Measurements from ENCODE around the gene ACTL6B.
"Not testable (repeated sequence)": the region's sequence is repeated elsewhere in the genome, so short reads cannot be mapped to it uniquely, and the experiment has no call there.

Gene ACTL6B

DNA sequence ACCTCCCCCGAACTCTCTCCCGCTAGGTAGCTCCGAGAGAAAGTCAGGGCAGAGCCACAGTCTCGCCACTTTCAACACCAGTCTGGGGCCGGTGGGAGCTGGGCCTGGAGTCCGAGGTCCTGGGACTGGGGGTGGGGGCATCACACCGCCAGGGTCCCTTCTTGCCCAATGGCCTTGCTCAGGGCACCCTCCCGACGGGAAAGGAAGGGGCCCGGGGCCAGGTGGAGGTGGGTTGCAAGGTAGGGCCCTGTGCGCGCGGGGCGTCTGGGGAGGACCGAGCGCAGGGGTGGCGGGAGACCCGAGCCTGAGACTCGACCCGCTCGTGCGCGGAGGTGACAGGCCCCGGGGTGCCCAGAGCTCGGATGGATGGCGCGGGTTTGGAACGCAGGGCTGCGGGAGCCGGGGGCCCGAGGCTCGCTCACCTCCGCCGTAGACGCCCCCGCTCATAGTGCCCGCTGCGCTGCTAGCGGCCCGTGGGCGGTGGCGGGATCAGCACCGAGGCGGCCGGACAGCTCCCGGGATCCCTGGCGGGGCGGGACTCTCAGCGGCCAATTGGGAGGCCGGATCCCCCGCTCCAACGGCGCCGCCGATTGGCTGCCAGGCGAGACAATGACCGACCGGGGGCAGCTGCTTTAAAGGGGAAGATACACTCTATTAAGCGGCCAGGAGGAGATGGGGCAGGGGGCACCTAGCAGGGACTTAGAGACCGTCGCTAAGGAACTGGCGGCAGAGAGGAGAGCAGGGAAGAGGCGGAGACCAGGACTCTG lies at the start of gene ACTL6B:
ACTL6B (minus strand) TSS at position 541 of the 767 bp plus-strand sequence; CDS start at position 447, 94 bp downstream.
- peak in 1 of 4 experiments; percentile 49 for DNase-seq

DNA sequence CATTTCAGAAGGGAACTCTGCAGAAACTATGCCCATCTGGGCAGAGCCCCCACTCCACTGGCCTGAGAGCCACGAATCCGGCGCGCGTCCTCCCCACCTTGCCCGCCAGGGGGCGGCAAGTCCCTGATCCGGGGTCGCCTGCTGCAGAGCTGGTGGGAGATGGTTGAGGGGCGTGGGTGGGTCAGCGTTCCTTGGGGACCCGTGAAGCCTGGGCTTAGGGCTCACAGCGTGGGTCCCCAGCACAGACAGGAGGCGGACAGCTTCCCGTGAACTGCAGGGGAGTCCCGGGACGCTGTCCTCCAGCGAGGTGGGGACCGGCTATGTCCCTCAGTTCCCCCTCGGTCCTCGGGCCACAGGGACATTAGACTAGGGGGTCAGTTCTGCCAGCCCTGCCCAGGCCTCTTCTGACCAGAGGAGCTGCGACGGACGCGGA lies 49.1 kb upstream of the ACTL6B start:
- DNase-seq, result peak; percentile 58 to 76 (median 67)

- not testable (repeated sequence) for DNase-seq
Observed at GRCh38 chr7:100701089-100701488, 44.8 kb upstream of the ACTL6B start.

DNA sequence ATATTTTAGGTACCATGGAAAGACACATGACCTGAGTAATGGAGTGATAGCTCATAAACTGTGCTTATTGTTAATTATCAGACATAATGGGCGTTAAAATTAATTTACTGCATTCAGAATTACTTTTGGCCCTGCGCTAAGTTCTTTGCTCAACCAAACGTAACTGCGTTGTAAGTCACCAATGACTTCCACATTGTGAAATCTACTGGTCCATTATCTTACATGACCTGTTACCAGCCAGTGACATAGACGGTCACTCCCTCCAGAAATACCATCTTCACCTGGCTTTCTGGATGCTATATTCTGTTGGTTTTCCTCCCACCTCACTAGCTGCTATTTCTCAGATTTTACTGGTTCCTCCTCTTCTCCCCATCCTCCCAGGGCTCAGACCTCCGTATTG lies 42.8 kb upstream of the ACTL6B start:
- no peak for DNase-seq

DNA sequence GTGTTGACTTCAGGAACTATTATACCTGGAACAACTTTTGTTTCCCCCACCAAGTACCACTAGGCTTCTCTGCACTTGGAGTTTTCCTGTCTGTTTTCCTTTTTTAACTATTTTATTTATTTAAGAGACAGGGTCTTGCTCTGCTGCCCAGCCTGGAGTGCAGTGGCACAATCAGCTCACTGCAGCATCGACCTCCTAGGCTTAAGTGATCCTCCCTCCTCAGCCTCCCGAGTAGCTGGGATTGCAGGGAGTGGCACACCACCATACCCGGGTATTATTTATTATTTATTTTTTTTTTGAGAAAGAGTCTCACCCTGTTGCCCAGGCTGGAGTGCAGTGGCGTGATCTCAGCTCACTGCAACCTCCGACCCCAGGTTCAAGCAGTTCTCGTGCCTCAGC lies 39.9 kb upstream of the ACTL6B start:
- DNase-seq, result no peak

GRCh38 chr7:100694098-100694745 lies 38.0 kb upstream of the ACTL6B start, which contains the start of gene GIGYF1:
Gene GIGYF1 (minus strand): TSS chr7:100694250. CDS start chr7:100688238, 6,012 bp downstream.
- DNase-seq, result peak in 3 of 4 experiments; percentile 39 to 68 (median 43)

DNA sequence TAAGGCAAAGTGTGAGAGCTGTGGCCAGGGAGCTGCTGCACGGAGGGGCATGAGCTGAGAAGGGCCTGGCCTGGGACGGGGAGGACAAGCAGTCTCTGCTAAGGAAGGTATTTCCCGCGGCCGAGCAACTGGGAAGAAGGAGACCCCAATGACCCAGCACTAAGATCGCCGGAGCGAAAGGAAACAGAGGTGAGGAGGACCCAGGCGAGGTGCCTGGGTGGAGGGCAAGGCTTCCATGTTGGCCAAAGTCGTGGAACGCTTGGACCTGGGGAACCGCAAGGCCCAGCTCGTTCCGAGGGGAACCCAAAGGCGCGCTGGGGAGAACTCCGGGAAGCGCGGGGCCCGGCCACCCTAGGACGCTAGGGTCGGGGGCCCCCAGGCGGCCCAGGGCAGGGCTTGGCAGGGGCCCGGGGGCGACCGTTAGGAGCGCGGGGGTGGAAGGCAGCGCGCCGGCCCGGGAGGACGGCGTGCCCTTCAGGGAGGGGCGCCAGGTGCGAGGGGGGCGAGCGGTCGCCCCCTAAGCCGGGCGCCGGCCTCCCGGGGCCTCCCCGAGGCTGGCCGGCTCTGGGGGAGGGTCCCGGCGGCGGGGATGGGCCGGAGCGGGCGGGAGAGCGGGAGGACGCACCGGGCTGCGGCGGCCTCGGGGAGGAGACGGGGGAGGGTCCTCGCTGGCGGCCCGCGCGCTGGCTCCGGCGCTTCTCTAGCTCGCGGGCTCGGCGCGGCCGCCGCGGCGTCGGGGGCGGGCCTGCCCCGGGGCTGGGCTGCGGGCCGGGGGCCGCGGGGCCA lies 37.3 kb upstream of the ACTL6B start:
- DNase-seq, result no peak

- no peak for DNase-seq
Observed at GRCh38 chr7:100692578-100692961, 36.3 kb upstream of the ACTL6B start.

DNA sequence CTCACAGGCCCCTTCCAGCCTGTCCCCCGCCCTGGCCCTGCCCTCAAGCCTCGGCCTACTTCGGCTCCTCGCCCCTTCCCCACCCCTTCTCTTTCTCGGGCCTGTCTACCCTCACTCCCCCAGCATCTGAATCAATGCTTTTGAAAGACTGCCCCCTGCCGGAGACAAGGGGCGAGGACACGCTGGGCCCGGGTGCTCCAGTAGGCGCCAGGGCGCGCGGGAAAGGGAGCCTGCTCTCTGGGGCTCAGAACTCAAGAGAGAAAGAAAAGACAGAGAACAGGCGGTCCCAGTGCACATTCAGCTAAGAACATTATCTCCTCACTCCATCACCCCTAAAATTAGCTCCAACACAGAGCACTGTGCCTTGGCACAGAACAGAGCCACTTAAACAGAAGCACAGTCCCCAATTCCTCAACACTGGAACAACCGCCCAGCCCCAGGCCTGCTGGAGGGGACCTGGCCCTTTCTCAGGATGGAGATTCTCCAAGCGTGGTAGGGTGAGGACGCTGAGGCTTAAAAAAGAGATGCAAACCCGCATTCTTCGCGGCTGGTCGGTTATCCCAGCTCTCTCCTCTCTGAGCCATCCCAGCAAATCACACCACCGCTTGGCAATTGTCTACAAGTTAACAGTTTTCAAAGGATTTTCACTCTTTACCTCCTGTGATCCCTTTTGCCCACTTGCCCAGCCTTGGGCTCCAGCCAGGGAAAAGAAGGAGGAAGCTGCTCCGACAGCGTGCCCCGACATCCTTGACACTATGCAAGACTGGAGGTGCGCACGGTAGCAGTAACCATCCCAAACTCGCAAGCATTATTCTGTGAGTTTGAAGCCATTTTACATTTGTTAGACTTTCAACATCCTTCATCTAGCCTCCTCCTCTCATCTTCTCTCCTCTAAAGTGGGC lies 35.7 kb upstream of the ACTL6B start:
- DNase-seq, result peak; percentile 58 to 75 (median 64)

GRCh38 chr7:100689230-100690135 lies 33.2 kb upstream of the ACTL6B start:
- DNase-seq, result no peak

DNA sequence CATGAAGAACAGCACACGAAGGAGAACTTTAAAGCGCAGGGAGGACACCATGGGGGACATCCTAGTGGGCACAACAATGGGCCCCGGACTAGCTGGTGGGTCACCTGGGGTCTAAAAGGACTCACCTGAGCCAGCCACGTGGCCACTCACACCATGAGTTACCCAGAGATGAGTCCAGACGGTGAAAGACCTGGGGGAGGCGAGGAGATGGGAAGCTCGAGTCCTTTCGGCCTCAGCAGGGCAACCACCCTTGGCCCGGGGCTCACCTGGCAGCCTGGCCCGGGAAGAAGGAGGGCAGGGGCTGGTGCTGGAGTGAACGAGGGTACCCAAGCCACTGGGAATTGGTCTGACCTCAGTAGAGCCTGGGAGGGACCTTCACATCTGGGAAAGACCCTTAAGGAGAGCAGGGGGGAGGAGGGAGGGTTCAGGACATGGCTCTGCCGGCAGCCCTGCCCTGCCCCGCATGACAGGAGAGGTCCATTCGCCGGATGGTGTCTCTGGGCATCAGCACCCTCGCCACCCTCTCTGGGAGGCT lies 32.1 kb upstream of the ACTL6B start:
- no peak for DNase-seq

DNA sequence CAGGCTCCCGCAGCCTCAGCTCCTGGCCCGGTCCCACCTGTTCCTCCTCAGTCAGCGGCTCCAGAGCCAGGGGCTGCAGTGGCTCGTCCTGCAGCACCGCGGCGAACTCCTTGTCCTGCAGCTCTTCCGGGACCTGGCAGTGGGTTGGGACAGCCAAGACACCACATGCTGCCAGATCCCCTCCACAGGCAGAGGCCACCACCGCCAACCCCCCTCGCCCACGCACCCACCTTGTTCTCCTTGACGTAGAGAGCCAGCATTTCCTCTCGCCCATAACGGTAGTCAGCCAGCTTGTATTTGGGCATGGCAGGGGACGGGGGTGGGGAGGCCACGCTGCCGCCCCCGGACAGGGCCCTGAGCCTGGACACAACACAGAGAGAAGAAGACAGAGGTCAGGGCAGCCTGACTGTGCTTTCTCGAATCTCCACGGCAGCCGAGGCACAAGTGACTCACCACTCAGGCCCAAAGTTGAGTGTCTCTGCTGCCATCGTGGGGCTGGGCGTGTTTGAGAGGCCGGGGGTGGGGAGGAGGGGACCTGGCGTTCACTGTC lies 31.6 kb upstream of the ACTL6B start:
- no peak for DNase-seq

DNA sequence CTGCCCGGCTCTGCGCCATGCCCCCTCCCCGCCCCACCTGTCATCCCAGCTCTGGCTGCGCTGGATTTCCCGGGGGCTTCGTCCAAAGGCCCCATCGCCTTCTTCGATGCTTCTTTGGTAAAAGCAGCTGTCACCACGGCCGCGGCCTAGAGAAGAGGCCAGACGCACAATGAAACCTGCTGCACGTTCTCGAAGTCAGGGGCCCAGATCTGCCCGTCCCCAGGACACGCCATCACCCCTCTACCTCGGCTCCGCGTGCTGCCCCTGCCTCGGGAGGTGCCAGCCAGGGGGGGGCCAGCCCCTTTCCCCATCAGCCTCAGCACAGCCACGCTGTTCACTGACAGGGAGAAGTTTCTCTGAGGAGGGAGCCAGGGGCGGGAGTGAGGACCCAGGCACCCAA lies 31.0 kb upstream of the ACTL6B start:
- DNase-seq, result no peak

DNA sequence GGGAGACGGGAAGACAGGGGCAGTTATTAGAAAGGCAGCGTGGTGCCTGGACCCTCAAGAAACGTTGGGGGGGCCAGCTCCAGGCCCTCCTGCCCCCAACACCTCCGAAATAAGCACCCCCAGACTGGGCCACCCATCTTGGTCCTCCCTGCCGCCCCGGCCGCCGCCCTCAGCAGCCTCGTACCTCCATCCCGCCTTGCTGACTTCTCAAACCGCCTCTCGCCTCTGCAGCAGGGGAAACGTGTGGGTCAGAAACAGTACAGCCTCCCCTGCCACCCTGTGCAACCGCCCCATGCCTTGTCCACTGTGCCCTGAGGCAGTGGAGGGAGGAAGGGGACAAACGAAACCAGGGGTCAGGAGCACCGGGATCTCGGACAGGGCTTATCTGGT lies 30.6 kb upstream of the ACTL6B start:
- DNase-seq, result no peak

GRCh38 chr7:100686201-100686821 lies 30.1 kb upstream of the ACTL6B start:
- no peak for DNase-seq

GRCh38 chr7:100685631-100686145 lies 29.4 kb upstream of the ACTL6B start:
- DNase-seq, result no peak

DNA sequence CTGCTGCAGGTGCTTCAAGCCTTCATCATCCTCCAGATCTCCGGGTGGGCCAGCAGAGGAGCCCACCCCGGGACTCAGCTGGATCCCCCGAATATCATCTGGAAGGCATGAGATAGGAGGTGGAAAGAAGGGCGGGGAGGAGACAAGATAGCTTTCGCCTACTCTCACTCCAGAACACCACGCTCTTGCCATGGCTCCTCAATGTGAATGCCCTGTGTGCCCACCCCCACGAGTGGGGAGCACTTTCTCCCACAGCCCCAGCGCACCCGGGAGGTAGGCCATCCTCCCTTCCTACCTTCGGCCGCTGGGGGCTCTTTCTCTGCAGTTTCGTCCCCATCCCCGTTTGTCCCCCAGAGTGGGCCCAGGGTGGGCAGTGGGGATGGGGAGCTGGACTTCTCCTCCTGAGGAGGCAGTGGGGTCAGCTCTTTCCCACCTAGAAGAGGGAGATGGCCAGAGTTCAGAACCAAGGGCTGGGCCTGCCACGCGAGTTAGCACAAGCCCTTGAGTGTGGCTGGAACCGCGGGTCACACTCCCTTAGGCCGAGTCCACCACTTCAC lies 28.9 kb upstream of the ACTL6B start:
- no peak for DNase-seq

- DNase-seq, result no peak
Observed at GRCh38 chr7:100684534-100685042, 28.3 kb upstream of the ACTL6B start.
